NOMO-1 (cell line): Measurements from ENCODE around the gene CST2.
"Not testable (repeated sequence)": the region's sequence is repeated elsewhere in the genome, so short reads cannot be mapped to it uniquely, and the experiment has no call there.

Source experiments
- DNase-seq, 2 experiments: peaks; one replicate each; lab custom pipeline; 2025; ENCODE audit not compliant: unreplicated experiment in 2 of 2; lab: John Stamatoyannopoulos, UW

The CST2 gene

GRCh38 chr20:23811559-23811958, 15.0 kb downstream of the CST2 start:
- not testable (repeated sequence) for DNase-seq

GRCh38 chr20:23810349-23810748, 16.2 kb downstream of the CST2 start:
- DNase-seq: not testable (repeated sequence)

GRCh38 chr20:23800865-23801264, 25.7 kb downstream of the CST2 start:
- DNase-seq: no peak

- not testable (repeated sequence) for DNase-seq
Measured at GRCh38 chr20:23799216-23799847, 27.2 kb downstream of the CST2 start.

GRCh38 chr20:23795526-23795925, 31.0 kb downstream of the CST2 start:
- DNase-seq: no peak

GRCh38 chr20:23794841-23795240, 31.7 kb downstream of the CST2 start:
- no peak for DNase-seq

GRCh38 chr20:23794065-23794464, 32.5 kb downstream of the CST2 start:
- DNase-seq: no peak

- DNase-seq: no peak
Measured at GRCh38 chr20:23783447-23783846, 43.1 kb downstream of the CST2 start.

GRCh38 chr20:23782366-23782983, 44.1 kb downstream of the CST2 start:
- no peak for DNase-seq

- not testable (repeated sequence) for DNase-seq
Measured at GRCh38 chr20:23778676-23779075, 47.9 kb downstream of the CST2 start.

GRCh38 chr20:23777380-23777779, 49.1 kb downstream of the CST2 start:
- DNase-seq: not testable (repeated sequence)

GRCh38 chr20:23776067-23776771, 50.3 kb downstream of the CST2 start:
- DNase-seq: no peak

- no peak for DNase-seq
Measured at GRCh38 chr20:23774081-23774480, 52.4 kb downstream of the CST2 start.
